ENCODE data around the gene TBC1D22A. TPM values are rescaled to one million over a fixed set of nuclear protein-coding genes. Genes with fewer than 3 reads are reported as not detected.
A peak's percentile ranks its signal among the peaks of the same experiment; 100 is the strongest.
"Not testable (repeated sequence)": the region's sequence is repeated elsewhere in the genome, so short reads cannot be mapped to it uniquely, and the experiment has no call there.

The TBC1D22A gene
- total RNA-seq, 1 donor from 2014 or later = 24.2 TPM

GRCh38 chr22:46815559-46815895 is 53.1 kb downstream of the TBC1D22A start:
- H3K27me3 Mint-ChIP-seq (ENCODE audit: low read depth, unreplicated experiment) = no peaks in the 10 kb centered on the region
- Histone ChIP-seq H3K4me1 (ENCODE audit: insufficient read depth, low read length) (peaks cover 25% of the 10 kb centered on the region), H3K9ac (ENCODE audit: low read length) (peak overlapping the region; percentile 43), H4K20me1 (ENCODE audit: insufficient read depth, low read length) (peaks cover 41% of the 10 kb centered on the region), H3K9me3 (ENCODE audit: insufficient read depth, low read depth, low read length) (no peaks in the 10 kb centered on the region), H3K4me3 (ENCODE audit: insufficient read depth, low read depth, low read length) (no peak overlapping the region), H2AFZ (ENCODE audit: low read depth, low read length) (no peak overlapping the region), H3K27ac (ENCODE audit: low read depth, low read length) (no peak overlapping the region), H3K4me2 (ENCODE audit: low read length) (peak overlapping the region; percentile 65), H3K36me3 (ENCODE audit: insufficient read depth, low read length) (no peaks in the 10 kb centered on the region), H3K27me3 (ENCODE audit: insufficient read depth, low read length) (no peaks in the 10 kb centered on the region), H3K79me2 (ENCODE audit: insufficient read depth, low read length) (peaks cover 29% of the 10 kb centered on the region)
- H3K36me3 Mint-ChIP-seq (ENCODE audit: low read depth, unreplicated experiment) = peaks cover 8% of the 10 kb centered on the region
- TF ChIP-seq CTCF (IDR thresholded peaks at IDR 0.05; ENCODE audit: insufficient read depth, low read depth, low read length) (no peak), EZH2 (IDR thresholded peaks at IDR 0.05; ENCODE audit: insufficient read depth, low read length) (no peak)
- H3K4me3 Mint-ChIP-seq (ENCODE audit: unreplicated experiment) = no peak overlapping the region
- peaks cover 28% of the 10 kb centered on the region for H3K4me1 Mint-ChIP-seq (ENCODE audit: low read depth, unreplicated experiment)
- H3K27ac Mint-ChIP-seq (ENCODE audit: unreplicated experiment) = no peak overlapping the region
- FAIRE-seq = no peak
- H3K9me3 Mint-ChIP-seq (ENCODE audit: unreplicated experiment) = no peaks in the 10 kb centered on the region
- no peak for DNase-seq (ENCODE audit: low read depth)

GRCh38 chr22:46815896-46816731 is 53.7 kb downstream of the TBC1D22A start:
- Mint-ChIP-seq H3K27ac (ENCODE audit: unreplicated experiment) (peak overlapping the region; percentile 75), H3K9me3 (ENCODE audit: unreplicated experiment) (peaks cover 1% of the 10 kb centered on the region), H3K4me3 (ENCODE audit: unreplicated experiment) (peak overlapping the region; percentile 12), H3K4me1 (ENCODE audit: low read depth, unreplicated experiment) (peaks cover 28% of the 10 kb centered on the region), H3K36me3 (ENCODE audit: low read depth, unreplicated experiment) (peaks cover 2% of the 10 kb centered on the region), H3K27me3 (ENCODE audit: low read depth, unreplicated experiment) (no peaks in the 10 kb centered on the region)
- Histone ChIP-seq H3K27ac (ENCODE audit: low read depth, low read length) (peak overlapping the region; percentile 63), H3K27me3 (ENCODE audit: insufficient read depth, low read length) (no peaks in the 10 kb centered on the region), H3K9ac (ENCODE audit: low read length) (peak overlapping the region; percentile 43), H4K20me1 (ENCODE audit: insufficient read depth, low read length) (peaks cover 36% of the 10 kb centered on the region), H3K79me2 (ENCODE audit: insufficient read depth, low read length) (peaks cover 25% of the 10 kb centered on the region), H3K36me3 (ENCODE audit: insufficient read depth, low read length) (no peaks in the 10 kb centered on the region), H3K4me2 (ENCODE audit: low read length) (peak overlapping the region; percentile 65), H3K9me3 (ENCODE audit: insufficient read depth, low read depth, low read length) (no peaks in the 10 kb centered on the region), H3K4me3 (ENCODE audit: insufficient read depth, low read depth, low read length) (no peak overlapping the region), H3K4me1 (ENCODE audit: insufficient read depth, low read length) (peaks cover 25% of the 10 kb centered on the region), H2AFZ (ENCODE audit: low read depth, low read length) (no peak overlapping the region)
- TF ChIP-seq CTCF (IDR thresholded peaks at IDR 0.05; ENCODE audit: insufficient read depth, low read depth, low read length) (no peak), EZH2 (IDR thresholded peaks at IDR 0.05; ENCODE audit: insufficient read depth, low read length) (no peak)
- FAIRE-seq (peak; percentile 68), DNase-seq (ENCODE audit: low read depth) (peak; percentile 57)

- not testable (repeated sequence) for H3K4me2 ChIP-seq (ENCODE audit: low read length); H3K4me3 Mint-ChIP-seq (ENCODE audit: unreplicated experiment); H3K27ac ChIP-seq (ENCODE audit: low read depth, low read length); H3K4me3 ChIP-seq (ENCODE audit: insufficient read depth, low read depth, low read length); H3K9me3 Mint-ChIP-seq (ENCODE audit: unreplicated experiment); H3K9me3 ChIP-seq (ENCODE audit: insufficient read depth, low read depth, low read length); FAIRE-seq; H3K27me3 Mint-ChIP-seq (ENCODE audit: low read depth, unreplicated experiment); H3K36me3 Mint-ChIP-seq (ENCODE audit: low read depth, unreplicated experiment); H3K9ac ChIP-seq (ENCODE audit: low read length); H3K27ac Mint-ChIP-seq (ENCODE audit: unreplicated experiment); H3K27me3 ChIP-seq (ENCODE audit: insufficient read depth, low read length); DNase-seq (ENCODE audit: low read depth); H3K36me3 ChIP-seq (ENCODE audit: insufficient read depth, low read length); H2AFZ ChIP-seq (ENCODE audit: low read depth, low read length)
- H4K20me1 ChIP-seq (ENCODE audit: insufficient read depth, low read length) = peaks cover 33% of the 10 kb centered on the region
- peaks cover 25% of the 10 kb centered on the region for H3K4me1 ChIP-seq (ENCODE audit: insufficient read depth, low read length)
- peaks cover 21% of the 10 kb centered on the region for H3K79me2 ChIP-seq (ENCODE audit: insufficient read depth, low read length)
- H3K4me1 Mint-ChIP-seq (ENCODE audit: low read depth, unreplicated experiment) = peaks cover 28% of the 10 kb centered on the region
Measured at GRCh38 chr22:46817390-46817789, 54.9 kb downstream of the TBC1D22A start.

Measured in astrocyte (in vitro differentiated cells and primary cell).